Esophagus (tissue), 2 donors: Measurements from ENCODE around the gene SNRPD2. TPM values are rescaled to one million over a fixed set of nuclear protein-coding genes. Genes with fewer than 3 reads are reported as not detected.

Experiments
- polyA plus RNA-seq, 2 donors: library from polyadenylated mRNA; stranded (reverse); fragments of 200-250 nt; gene quantifications; one replicate each; pipeline ENCODE4 v1.2.3, GENCODE V29; 2013
- donor health status: healthy with polysubstance abuse.
- donor health status: Bipolar disorder and iron deficiency.

The SNRPD2 gene
- polyA plus RNA-seq, 2 donors: 291 to 376 TPM

Other genes starting within 250 kb of the SNRPD2 start
- 10 to 100 TPM in 1 of 2 donors, 1 to 10 TPM in 1; 1.1 to 13.8 TPM for gene FOSB, start 224.0 kb downstream of the SNRPD2 start, polyA plus RNA-seq
- gene RTN2, start 194.9 kb downstream of the SNRPD2 start, polyA plus RNA-seq: 1 to 10 TPM; 2.4 to 5.1 TPM
- gene PPM1N, start 193.5 kb downstream of the SNRPD2 start, polyA plus RNA-seq: 1 to 10 TPM; 2.3 to 2.5 TPM
- 10 to 100 TPM; 35.5 to 36.5 TPM for gene VASP, start 184.5 kb downstream of the SNRPD2 start, polyA plus RNA-seq
- 1 to 10 TPM; 4.0 to 4.6 TPM for gene OPA3, start 107.2 kb downstream of the SNRPD2 start, polyA plus RNA-seq
- gene GPR4, start 89.7 kb downstream of the SNRPD2 start, polyA plus RNA-seq: under 1 TPM; 0.83 to 0.85 TPM
- 10 to 100 TPM; 55.3 to 56.5 TPM for gene EML2, start 52.6 kb downstream of the SNRPD2 start, polyA plus RNA-seq
- 1 to 10 TPM in 1 of 2 donors, under 1 TPM in 1; 0.62 to 2.1 TPM for gene GIPR, start 23.7 kb downstream of the SNRPD2 start, polyA plus RNA-seq
- gene QPCTL, start 713 bp upstream of the SNRPD2 start, polyA plus RNA-seq: 1 to 10 TPM; 3.9 to 6.8 TPM
- gene FBXO46, start 38.9 kb upstream of the SNRPD2 start, polyA plus RNA-seq: 10 to 100 TPM; 13.9 TPM
- not detected for gene MEIOSIN, start 41.5 kb upstream of the SNRPD2 start, polyA plus RNA-seq
- gene SIX5, start 77.3 kb upstream of the SNRPD2 start, polyA plus RNA-seq: 1 to 10 TPM; 8.2 to 9.8 TPM
- 100 to 1,000 TPM in 1 of 2 donors, 10 to 100 TPM in 1; 26.0 to 133 TPM for gene DMPK, start 90.5 kb upstream of the SNRPD2 start, polyA plus RNA-seq
- 10 to 100 TPM; 12.4 to 34.6 TPM for gene DMWD, start 100.9 kb upstream of the SNRPD2 start, polyA plus RNA-seq
- gene RSPH6A, start 123.4 kb upstream of the SNRPD2 start, polyA plus RNA-seq: under 1 TPM in 1 of 2 donors, not detected in 1; 0.16 TPM
- 10 to 100 TPM; 31.3 to 76.3 TPM for gene SYMPK, start 171.2 kb upstream of the SNRPD2 start, polyA plus RNA-seq
- gene FOXA3, start 172.4 kb upstream of the SNRPD2 start, polyA plus RNA-seq: under 1 TPM; 0.02 to 0.10 TPM
- gene IRF2BP1, start 194.2 kb upstream of the SNRPD2 start, polyA plus RNA-seq: 10 to 100 TPM in 1 of 2 donors, 1 to 10 TPM in 1; 9.0 to 10.6 TPM
- 1 to 10 TPM; 3.2 to 3.5 TPM for gene MYPOP, start 210.7 kb upstream of the SNRPD2 start, polyA plus RNA-seq
- not detected for gene NANOS2, start 222.8 kb upstream of the SNRPD2 start, polyA plus RNA-seq